Measurements from ENCODE around the gene GPR153.

DNA sequence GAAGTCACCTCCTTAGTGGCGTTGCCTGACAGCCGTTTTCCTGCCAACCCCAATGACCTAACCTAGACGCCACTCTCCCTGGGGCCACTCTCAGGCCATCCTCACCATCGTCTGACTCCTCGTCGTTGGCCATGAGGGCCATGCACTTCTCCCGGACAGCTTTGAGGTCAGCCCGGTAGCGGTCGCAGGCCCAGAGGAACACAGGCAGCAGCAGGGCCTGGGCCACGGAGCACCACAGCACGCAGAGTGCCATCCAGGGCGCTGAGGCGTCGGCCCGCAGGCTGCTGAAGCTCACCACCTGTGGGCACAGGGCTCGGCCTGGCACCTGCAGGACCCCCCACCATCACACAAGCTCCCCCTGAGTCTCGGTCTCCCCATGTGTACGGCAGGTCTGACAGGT, 9.7 kb downstream of the GPR153 start:
- TF ChIP-seq, protein P1, sequence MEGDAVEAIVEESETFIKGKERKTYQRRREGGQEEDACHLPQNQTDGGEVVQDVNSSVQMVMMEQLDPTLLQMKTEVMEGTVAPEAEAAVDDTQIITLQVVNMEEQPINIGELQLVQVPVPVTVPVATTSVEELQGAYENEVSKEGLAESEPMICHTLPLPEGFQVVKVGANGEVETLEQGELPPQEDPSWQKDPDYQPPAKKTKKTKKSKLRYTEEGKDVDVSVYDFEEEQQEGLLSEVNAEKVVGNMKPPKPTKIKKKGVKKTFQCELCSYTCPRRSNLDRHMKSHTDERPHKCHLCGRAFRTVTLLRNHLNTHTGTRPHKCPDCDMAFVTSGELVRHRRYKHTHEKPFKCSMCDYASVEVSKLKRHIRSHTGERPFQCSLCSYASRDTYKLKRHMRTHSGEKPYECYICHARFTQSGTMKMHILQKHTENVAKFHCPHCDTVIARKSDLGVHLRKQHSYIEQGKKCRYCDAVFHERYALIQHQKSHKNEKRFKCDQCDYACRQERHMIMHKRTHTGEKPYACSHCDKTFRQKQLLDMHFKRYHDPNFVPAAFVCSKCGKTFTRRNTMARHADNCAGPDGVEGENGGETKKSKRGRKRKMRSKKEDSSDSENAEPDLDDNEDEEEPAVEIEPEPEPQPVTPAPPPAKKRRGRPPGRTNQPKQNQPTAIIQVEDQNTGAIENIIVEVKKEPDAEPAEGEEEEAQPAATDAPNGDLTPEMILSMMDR (IDR thresholded peaks at IDR 0.05) = no peak
- no peak for TF ChIP-seq POLR2A (IDR thresholded peaks at IDR 0.05)
